CD4-positive, alpha-beta T cell treated with Interleukin-1 beta for 1 hour (primary cell): ENCODE data around the gene RAB5IF.
"Not testable (repeated sequence)": the region's sequence is repeated elsewhere in the genome, so short reads cannot be mapped to it uniquely, and the experiment has no call there.

ENCODE experiments used
- DNase-seq, 2 donors: peaks; one replicate each; pipeline ENCODE4 v3.0.0-alpha.2; 2020 to 2022

The RAB5IF gene, protein sequence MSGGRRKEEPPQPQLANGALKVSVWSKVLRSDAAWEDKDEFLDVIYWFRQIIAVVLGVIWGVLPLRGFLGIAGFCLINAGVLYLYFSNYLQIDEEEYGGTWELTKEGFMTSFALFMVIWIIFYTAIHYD

GRCh38 chr20:36605399-36606157 is at the start of gene RAB5IF:
Gene RAB5IF, plus strand, starts transcription at chr20:36605779. Its CDS starts 173 bp downstream, at chr20:36605952.
- DNase-seq = peak; percentile 99

- DNase-seq = no peak
Observed at GRCh38 chr20:36562724-36563123, 42.9 kb upstream of the RAB5IF start.

DNA sequence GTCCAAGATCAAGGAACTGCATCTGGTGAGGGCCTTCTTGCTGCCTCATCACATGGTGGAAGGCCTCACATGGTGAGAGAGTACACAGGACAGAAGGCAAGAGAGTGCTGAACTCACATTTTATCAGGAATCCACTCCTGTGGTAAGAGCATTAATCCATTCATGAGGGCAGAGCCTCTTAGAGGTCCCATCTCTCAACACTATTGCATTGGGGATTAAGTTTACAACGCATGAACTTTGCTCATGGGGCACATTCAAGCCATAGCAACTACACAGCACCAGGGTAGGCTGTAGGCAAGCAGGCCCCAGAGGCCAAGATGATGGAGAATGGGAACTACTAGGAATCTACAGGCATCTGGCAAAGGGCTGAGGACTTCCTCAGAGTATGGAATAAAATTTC is 42.2 kb upstream of the RAB5IF start:
- no peak for DNase-seq

- DNase-seq = not testable (repeated sequence)
Observed at GRCh38 chr20:36564078-36564725, 41.4 kb upstream of the RAB5IF start.

DNA sequence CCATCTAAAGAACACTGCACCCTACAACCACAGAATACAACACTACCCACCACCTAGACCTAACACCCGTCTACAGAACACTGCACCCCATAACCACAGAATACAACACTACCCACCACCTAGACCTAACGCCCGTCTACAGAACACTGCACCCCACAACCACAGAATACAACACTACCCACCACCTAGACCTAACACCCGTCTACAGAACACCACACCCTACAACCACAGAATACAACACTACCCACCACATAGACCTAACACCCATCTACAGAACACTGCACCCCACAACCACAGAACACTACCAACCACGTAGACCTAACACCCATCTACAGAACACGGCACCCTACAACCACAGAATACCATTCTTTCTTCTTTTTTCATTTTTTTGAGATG is 40.9 kb upstream of the RAB5IF start:
- peak; percentile 40 to 41 for DNase-seq

GRCh38 chr20:36565520-36565919 is 40.1 kb upstream of the RAB5IF start:
- no peak for DNase-seq

- no peak for DNase-seq
Observed at GRCh38 chr20:36569847-36570429, 35.6 kb upstream of the RAB5IF start.

DNA sequence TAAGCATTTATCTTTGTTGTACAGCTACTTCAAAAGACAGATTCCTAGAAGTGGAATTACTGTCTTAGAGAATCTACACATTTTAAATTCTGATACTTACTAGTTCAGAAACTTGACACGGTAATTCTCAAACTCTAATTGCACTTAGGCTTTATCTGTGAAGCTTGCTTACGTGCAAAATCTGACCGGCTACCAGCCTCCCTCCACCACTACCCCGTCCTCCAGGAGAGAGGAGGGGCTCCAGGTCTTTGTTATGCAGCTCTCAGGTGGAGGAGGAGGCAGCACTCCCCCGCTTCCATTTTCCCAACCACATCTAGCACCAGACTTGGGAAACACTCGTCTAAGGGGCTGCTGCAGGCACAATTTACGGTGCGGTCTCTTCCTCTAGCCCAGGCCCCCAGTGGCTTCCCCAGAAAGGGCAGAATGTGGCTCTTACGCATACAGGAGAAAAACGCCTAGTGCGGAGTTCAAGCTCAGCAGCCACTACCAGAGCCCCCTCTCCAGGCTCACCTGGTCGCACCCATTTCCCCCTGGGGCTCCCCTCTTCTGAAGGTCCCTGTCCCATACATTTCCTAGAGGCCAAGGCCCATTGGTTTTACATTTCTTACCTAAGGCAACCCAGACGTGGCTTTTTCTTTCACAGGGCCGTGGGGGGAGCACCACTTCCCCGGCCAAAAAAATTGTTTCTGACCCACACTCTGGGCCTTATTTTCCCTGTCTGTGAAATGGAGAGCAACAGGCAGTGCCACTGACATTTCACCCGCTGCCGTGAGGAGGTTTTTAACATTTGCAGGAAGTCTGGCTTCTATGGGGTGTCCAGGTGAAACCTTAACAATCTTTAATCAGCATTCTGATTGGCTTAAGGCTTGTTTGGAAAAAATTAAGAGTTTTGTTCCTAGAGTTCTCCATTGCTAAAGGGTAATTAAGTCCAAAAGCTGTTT is 33.7 kb upstream of the RAB5IF start:
- DNase-seq = no peak

DNA sequence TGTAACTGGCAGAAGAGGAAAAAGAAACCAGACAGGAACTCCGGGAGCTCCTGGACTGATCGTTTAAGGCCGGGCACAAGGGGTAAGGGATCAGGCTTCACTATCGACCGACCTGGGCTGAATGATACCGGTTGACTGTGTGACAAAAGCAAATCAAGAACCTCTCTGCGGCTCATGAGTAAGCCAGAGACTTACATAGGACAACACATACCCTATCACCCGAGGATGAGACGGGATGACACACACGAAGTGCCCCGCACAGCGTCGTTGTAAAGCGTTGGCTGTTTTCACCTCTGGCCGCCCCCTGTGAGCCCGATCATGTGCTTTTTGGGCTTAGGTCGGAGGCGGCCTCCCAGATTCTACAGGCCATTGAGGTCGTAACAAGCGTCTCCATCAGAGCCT is 32.9 kb upstream of the RAB5IF start:
- peak; percentile 65 to 75 for DNase-seq

GRCh38 chr20:36573103-36573797 is 32.3 kb upstream of the RAB5IF start, which contains the start of gene TGIF2:
Gene TGIF2, plus strand, starts transcription at chr20:36573597. Its CDS starts 5,178 bp downstream, at chr20:36578775.
- DNase-seq = peak; percentile 94 to 95

GRCh38 chr20:36573798-36574365 is 31.7 kb upstream of the RAB5IF start:
- peak; percentile 48 to 60 for DNase-seq

GRCh38 chr20:36574366-36575135 is 31.0 kb upstream of the RAB5IF start:
- peak; percentile 58 for DNase-seq

GRCh38 chr20:36576081-36576445 is 29.5 kb upstream of the RAB5IF start:
- DNase-seq = no peak

DNA sequence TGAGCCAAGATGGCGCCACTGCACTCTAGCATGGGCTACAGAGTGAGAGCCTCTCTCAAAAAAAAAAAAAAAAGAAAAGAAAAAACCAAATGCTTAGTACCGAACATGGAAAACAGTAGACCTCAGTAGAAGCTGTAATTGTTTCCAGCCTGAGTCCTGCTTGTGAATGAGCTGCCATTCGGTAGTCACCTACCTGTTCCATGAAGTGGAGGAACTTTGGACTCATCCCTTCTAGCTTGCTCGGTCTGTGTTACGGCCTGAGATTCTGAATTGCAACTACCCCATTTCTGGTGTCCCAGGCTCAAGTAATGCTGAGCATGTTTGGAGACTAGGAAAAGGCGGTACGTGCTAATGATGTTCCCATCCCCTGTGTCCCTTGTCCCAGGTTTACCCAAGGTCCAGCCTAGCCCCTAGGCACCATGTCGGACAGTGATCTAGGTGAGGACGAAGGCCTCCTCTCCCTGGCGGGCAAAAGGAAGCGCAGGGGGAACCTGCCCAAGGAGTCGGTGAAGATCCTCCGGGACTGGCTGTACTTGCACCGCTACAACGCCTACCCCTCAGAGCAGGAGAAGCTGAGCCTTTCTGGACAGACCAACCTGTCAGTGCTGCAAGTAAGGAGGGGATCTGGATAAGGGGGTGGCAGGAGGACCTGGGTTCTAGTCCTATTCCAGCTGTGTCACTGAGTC is 27.1 kb upstream of the RAB5IF start:
- no peak for DNase-seq

DNA sequence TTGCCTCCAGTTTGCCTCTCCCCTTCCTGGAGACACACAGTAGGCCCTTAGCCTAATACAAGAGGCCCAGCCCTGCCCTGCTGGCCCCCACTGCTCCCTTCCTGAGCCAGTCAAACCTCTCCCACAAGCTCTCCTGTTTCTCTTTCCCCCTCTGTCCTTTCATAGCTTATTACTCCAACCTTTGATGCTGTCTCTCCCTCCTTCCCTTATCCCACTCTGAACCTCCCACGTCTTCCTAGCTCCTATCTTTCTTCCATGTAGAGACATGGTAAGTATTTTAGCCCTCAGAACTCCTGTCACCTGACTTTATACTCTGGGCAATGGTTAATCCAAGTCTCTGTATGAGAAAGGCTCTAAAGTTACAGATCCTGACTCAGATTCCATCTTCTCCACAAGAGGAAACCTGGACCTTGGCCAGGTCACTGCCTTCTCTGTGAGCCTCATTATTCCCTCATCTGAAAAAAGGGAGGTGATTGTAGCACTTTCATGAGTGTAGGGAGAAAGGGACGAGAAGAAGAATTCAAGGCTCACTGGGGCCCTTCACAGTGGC is 25.5 kb upstream of the RAB5IF start:
- no peak for DNase-seq

DNA sequence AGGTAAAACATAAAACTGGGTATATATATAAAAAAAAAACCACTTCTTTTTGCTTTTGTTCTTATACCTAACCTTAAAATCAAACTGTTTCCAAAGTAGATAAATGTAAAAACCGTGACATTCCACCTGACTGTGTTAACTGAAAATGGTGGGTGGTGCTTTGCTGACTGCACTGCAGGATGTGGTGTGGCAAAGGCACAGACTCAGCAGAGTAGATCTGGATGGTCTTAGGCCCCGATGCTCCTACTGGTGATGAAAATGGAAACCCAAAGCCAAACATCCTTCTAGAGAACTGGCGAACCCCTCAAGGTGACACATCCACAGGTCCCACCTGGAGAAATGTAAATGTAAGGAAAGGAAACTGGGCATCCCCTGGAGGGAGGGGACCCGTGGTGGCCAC is 23.3 kb upstream of the RAB5IF start:
- no peak for DNase-seq

- no peak for DNase-seq
Observed at GRCh38 chr20:36582821-36583220, 22.8 kb upstream of the RAB5IF start.

DNA sequence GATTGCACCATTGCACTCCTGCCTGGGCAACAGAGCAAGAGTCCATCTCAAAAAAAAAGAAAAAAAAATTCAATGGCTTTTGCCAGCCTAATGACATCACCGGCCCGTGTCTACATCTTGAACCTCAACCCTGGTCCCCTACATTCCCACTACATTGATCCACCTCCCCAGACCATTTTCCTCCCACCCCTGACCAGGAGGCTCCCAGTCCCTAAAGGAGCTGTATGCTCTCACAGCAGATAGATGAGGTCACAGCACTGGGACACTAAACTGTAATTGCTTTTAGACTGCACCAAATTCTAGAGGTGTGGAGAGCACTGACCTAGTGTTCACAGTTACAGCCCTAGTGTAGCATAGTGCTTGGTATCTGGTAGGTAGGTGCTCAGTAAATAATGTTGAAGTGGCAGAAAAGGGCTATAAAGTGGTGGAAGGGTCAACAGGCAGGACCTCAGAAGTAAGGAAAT is 21.5 kb upstream of the RAB5IF start:
- no peak for DNase-seq

DNA sequence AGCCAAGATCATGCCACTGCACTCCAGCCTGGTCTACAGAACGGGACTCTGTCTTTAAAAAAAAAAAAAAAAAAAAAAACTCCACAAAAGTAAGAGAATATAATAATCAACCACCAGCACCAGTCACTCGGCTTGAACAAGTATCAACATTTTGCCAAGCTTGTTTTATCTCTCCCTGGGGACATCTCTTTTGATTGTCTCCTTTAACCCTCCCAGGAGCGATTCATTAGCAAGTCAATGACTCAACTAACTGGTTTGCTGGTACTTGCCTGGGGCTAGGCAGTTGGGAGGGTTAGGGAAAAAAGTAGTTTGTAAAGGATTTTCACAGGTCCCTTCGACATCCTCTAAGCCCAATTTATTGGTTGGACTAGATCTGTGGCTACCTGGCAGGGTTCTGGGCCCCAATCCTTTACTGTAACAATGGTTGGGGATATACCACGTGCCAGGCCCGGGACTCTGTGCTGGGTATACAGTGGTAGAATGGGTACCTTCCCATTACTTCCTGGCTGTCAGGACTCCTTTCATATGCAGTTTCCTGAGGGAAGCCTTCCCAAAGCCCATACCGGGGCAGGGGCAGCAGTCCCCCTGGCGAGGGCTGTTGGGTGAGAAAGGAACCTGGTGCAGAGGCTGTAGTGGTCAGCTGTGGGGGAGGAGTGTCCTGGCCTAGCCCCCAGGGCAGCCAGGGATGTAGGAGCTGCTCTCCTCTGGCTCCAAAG is 20.0 kb upstream of the RAB5IF start:
- DNase-seq = no peak
